Bronchial epithelial cell (primary cell): ENCODE measurements around the gene CACNA1E. TPM values are rescaled to one million over a fixed set of nuclear protein-coding genes. Genes with fewer than 3 reads are reported as not detected.

Source experiments
- DNase-seq: peaks from one replicate; pipeline ENCODE4 v3.0.0-alpha.2; 2010; ENCODE audit warnings: low read depth
- FAIRE-seq: peaks from 2 replicates; lab custom pipeline; 2011; peaks lifted over from hg19 to GRCh38; lab: Jason Lieb, UNC
- H3K27me3 ChIP-seq: 2 replicates; pipeline ENCODE4 v1.5.1; 2011; ENCODE audit warnings: low read length; ENCODE audit not compliant: control insufficient read depth, insufficient read depth
- H3K36me3 ChIP-seq: 2 replicates; pipeline ENCODE4 v1.5.1; 2011; ENCODE audit warnings: low read length; ENCODE audit not compliant: control insufficient read depth, insufficient read depth
- H3K4me3 ChIP-seq: 2 replicates; pipeline ENCODE4 v1.5.1; 2011; ENCODE audit warnings: mild to moderate bottlenecking, low read depth, low read length, control low read depth
- CTCF ChIP-seq: IDR thresholded peaks from 2 replicates; pipeline ENCODE4 v1.5.1; 2011; ENCODE audit warnings: mild to moderate bottlenecking, moderate library complexity, low read length, control low read depth, inconsistent platforms; ENCODE audit not compliant: insufficient read depth, severe bottlenecking
- total RNA-seq: library from RNA; depleted of rRNA; stranded (reverse); fragments of >200 nt; gene quantifications from 2 replicates; pipeline ENCODE4 v1.2.1, GENCODE V29; 2014

Gene CACNA1E
- total RNA-seq, 1 donor from 2014 or later: not detected

GRCh38 chr1:181476581-181476980 lies 6.7 kb upstream of the CACNA1E start:
- Histone ChIP-seq H3K4me3 (no peak overlapping the region), H3K36me3 (no peaks in the 10 kb centered on the region), H3K27me3 (peaks cover 3% of the 10 kb centered on the region)
- no peak for TF ChIP-seq CTCF
- no peak for DNase-seq
- no peak for FAIRE-seq

GRCh38 chr1:181478306-181478705 lies 5.0 kb upstream of the CACNA1E start:
- H3K27me3 ChIP-seq: peaks cover 17% of the 10 kb centered on the region
- H3K4me3 ChIP-seq: no peak overlapping the region
- H3K36me3 ChIP-seq: no peaks in the 10 kb centered on the region
- no peak for DNase-seq
- no peak for FAIRE-seq
- no peak for TF ChIP-seq CTCF

DNA sequence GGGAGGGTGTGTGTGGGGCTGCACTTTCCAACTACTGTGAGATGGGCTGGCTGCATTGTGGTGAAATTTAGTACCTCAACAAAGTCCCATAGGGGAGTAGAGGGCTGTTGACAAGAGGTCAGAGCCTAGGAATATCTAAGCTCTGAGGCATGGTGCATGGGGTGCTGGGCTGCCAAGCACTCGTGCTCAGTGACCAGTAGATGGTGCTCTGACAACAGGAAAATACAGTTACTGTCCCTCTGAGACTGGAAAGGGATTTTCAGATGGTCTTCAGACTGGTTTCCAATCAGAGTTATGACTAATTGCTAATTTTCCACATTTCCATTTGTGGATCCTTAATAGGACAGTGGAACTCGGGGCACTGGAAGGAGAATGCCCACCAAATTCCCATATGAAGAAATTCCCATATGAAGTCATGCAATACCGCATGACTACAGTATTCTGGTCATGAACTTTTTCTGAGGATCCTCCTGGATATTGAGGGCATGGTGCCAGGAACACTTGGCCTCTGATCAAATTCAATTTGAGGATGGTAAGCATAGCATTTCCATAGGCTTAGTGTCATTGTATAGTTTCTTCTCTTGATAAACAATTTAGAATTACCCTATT lies 4.1 kb upstream of the CACNA1E start:
- FAIRE-seq: no peak
- no peaks in the 10 kb centered on the region for H3K36me3 ChIP-seq
- peaks cover 25% of the 10 kb centered on the region for H3K27me3 ChIP-seq
- H3K4me3 ChIP-seq: no peak overlapping the region
- TF ChIP-seq CTCF: peak; percentile 81
- DNase-seq: peak; percentile 69

DNA sequence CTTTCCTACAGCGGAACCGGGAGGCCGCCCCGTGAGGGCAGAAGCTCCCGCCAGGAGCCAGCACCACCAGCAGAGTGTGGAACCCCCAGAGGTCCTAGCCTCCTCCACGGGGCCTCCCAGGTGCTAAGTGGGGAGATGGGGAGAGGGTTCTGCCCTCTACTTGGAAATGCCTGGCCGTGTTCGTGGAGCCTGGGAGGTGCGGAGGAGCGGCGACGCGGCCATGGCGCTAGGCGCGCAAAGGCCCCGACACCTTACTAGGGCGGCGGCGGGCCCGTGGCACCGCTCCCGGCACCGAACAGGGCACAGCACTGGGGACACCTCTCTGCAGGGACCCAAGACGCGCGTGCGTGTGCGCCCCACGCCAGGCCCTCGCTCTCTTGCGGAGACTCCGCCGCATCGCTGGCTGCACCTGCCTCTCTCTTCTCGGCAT lies 1.3 kb upstream of the CACNA1E start:
- DNase-seq: no peak
- no peak for FAIRE-seq
- TF ChIP-seq CTCF: no peak
- H3K36me3 ChIP-seq: no peaks in the 10 kb centered on the region
- H3K4me3 ChIP-seq: no peak overlapping the region
- H3K27me3 ChIP-seq: peaks cover 41% of the 10 kb centered on the region

DNA sequence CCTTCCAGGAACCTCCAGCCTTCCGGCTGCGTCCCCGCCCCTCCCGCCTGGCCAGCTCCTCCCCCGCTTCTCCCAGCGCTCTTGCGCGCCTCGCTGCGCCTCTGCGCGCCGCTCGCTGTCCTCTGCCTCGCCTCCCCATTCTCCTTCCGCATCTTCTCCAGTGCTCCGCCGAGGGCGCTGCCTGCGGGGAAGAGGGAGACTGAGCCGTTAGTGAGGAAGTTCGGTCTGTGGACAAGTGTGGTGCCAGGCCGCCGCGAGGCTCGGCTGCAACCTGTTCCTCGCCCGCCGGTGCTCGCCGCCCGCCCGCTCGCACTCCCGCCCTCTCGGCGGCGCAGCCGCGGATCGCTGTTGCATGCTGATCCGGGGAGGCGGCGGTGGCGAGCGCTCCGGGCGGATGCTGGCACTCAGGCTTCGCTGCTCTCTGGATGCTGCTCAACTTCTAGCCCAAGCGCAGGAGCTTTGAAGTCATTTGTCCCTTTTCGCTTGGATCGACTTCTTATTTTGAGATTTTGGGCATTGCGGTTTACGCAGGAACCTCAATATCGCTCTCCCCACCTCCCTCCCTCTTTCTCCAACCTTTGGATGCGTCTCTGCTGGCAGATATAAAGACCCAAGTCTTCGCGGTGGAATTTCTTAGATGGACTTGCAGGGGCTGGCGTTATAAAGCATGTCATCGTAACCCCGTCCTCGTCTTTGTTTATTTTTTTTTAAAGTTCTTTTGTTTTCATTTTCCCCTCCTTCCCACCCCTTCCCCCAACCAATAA lies 614 bp upstream of the CACNA1E start:
- Histone ChIP-seq H3K27me3 (peaks cover 41% of the 10 kb centered on the region), H3K4me3 (no peak overlapping the region), H3K36me3 (no peaks in the 10 kb centered on the region)
- FAIRE-seq: no peak
- no peak for TF ChIP-seq CTCF
- DNase-seq: peak; percentile 8
